ENCODE results near the gene SV2C. TPM values are rescaled to one million over a fixed set of nuclear protein-coding genes. Genes with fewer than 3 reads are reported as not detected.

Gene SV2C
- total RNA-seq, 2 donors from 2014 or later, result not detected

- H3K4me3 Mint-ChIP-seq, result no peak overlapping the region
- Histone ChIP-seq H3K36me3 (ENCODE audit: control insufficient read depth, insufficient read depth, low read length) (no peaks in the 10 kb centered on the region), H3K4me3 (ENCODE audit: low read length) (no peak overlapping the region), H3K27me3 (ENCODE audit: control insufficient read depth, insufficient read depth, low read length, poor library complexity, severe bottlenecking) (no peaks in the 10 kb centered on the region), H3K9me3 (ENCODE audit: control insufficient read depth, low read length) (no peaks in the 10 kb centered on the region), H3K4me1 (ENCODE audit: control insufficient read depth, insufficient read depth, low read length) (no peaks in the 10 kb centered on the region), H3K27ac (ENCODE audit: low read depth, low read length) (no peak overlapping the region), H3K9ac (ENCODE audit: extremely low read depth, low read length, poor library complexity, severe bottlenecking) (no peak overlapping the region)
- H3K27me3 Mint-ChIP-seq (ENCODE audit: insufficient read depth), result peaks cover 3% of the 10 kb centered on the region
- TF ChIP-seq CTCF (conservative IDR thresholded peaks at IDR 0.05), result no peak
- no peak overlapping the region for H3K27ac Mint-ChIP-seq
- peaks cover 10% of the 10 kb centered on the region for H3K4me1 Mint-ChIP-seq
- no peak for DNase-seq
- no peaks in the 10 kb centered on the region for H3K36me3 Mint-ChIP-seq (ENCODE audit: low read depth)
- WGBS, 2 experiments (ENCODE audit: insufficient coverage in 1 of 2, insufficient read length in 1 of 2), result 90 to 96% methylated on average over 12 to 13 of the region's 13 CpGs
- no peaks in the 10 kb centered on the region for H3K9me3 Mint-ChIP-seq
These were observed 306.5 kb downstream of the SV2C start for GRCh38 chr5:76389513-76390154.

- no peak overlapping the region for H3K27ac ChIP-seq (ENCODE audit: low read depth, low read length)
- no peak overlapping the region for H3K9ac ChIP-seq (ENCODE audit: extremely low read depth, low read length, poor library complexity, severe bottlenecking)
- TF ChIP-seq CTCF (conservative IDR thresholded peaks at IDR 0.05), result no peak
- H3K4me1 ChIP-seq (ENCODE audit: control insufficient read depth, insufficient read depth, low read length), result no peaks in the 10 kb centered on the region
- no peaks in the 10 kb centered on the region for H3K36me3 Mint-ChIP-seq (ENCODE audit: low read depth)
- no peaks in the 10 kb centered on the region for H3K27me3 ChIP-seq (ENCODE audit: control insufficient read depth, insufficient read depth, low read length, poor library complexity, severe bottlenecking)
- no peak for DNase-seq
- H3K4me3 Mint-ChIP-seq, result no peak overlapping the region
- no peaks in the 10 kb centered on the region for H3K36me3 ChIP-seq (ENCODE audit: control insufficient read depth, insufficient read depth, low read length)
- no peaks in the 10 kb centered on the region for H3K9me3 Mint-ChIP-seq
- H3K4me1 Mint-ChIP-seq, result peaks cover 10% of the 10 kb centered on the region
- peaks cover 3% of the 10 kb centered on the region for H3K27me3 Mint-ChIP-seq (ENCODE audit: insufficient read depth)
- WGBS, 2 experiments (ENCODE audit: insufficient coverage in 1 of 2, insufficient read length in 1 of 2), result 93 to 96% methylated on average over 9 of the region's 9 CpGs
- no peak overlapping the region for H3K4me3 ChIP-seq (ENCODE audit: low read length)
- H3K27ac Mint-ChIP-seq, result no peak overlapping the region
- H3K9me3 ChIP-seq (ENCODE audit: control insufficient read depth, low read length), result no peaks in the 10 kb centered on the region
These were observed 307.8 kb downstream of the SV2C start for GRCh38 chr5:76391014-76391413.

- WGBS, 2 experiments (ENCODE audit: insufficient coverage in 1 of 2, insufficient read length in 1 of 2), result 79 to 96% methylated on average over 3 to 5 of the region's 5 CpGs
- Histone ChIP-seq H3K9me3 (ENCODE audit: control insufficient read depth, low read length) (no peaks in the 10 kb centered on the region), H3K27ac (ENCODE audit: low read depth, low read length) (no peak overlapping the region), H3K27me3 (ENCODE audit: control insufficient read depth, insufficient read depth, low read length, poor library complexity, severe bottlenecking) (no peaks in the 10 kb centered on the region), H3K36me3 (ENCODE audit: control insufficient read depth, insufficient read depth, low read length) (no peaks in the 10 kb centered on the region), H3K9ac (ENCODE audit: extremely low read depth, low read length, poor library complexity, severe bottlenecking) (no peak overlapping the region), H3K4me1 (ENCODE audit: control insufficient read depth, insufficient read depth, low read length) (no peaks in the 10 kb centered on the region), H3K4me3 (ENCODE audit: low read length) (no peak overlapping the region)
- TF ChIP-seq CTCF (conservative IDR thresholded peaks at IDR 0.05), result no peak
- no peak overlapping the region for H3K27ac Mint-ChIP-seq
- no peak overlapping the region for H3K4me3 Mint-ChIP-seq
- no peaks in the 10 kb centered on the region for H3K9me3 Mint-ChIP-seq
- no peaks in the 10 kb centered on the region for H3K36me3 Mint-ChIP-seq (ENCODE audit: low read depth)
- H3K4me1 Mint-ChIP-seq, result peaks cover 10% of the 10 kb centered on the region
- DNase-seq, result no peak
- no peaks in the 10 kb centered on the region for H3K27me3 Mint-ChIP-seq (ENCODE audit: insufficient read depth)
These were observed 310.0 kb downstream of the SV2C start for GRCh38 chr5:76393035-76393680.

Data from endodermal cell (in vitro differentiated cells).